KBM-7 (cell line): ENCODE data around the gene GPAT3.
"Not testable (repeated sequence)": the region's sequence is repeated elsewhere in the genome, so short reads cannot be mapped to it uniquely, and the experiment has no call there.

Experiments used
- DNase-seq: peaks from one replicate; pipeline ENCODE4 v3.0.0-alpha.2; 2015
- in situ Hi-C: fragments of 300-500 bp; cut with MboI; formaldehyde crosslinking; loops from 2 replicates; pipeline ENCODE4 v1.14.3; 2020; ENCODE audit warnings: low sequenced_read_pairs, low pct_unique_long_range_greater_than_20kb, mixed read lengths

GPAT3 gene

GRCh38 chr4:83535520-83536361 is at the start of gene GPAT3:
TSS of gene GPAT3 (plus strand) at chr4:83536108. CDS start at chr4:83536623, 515 bp downstream.
- DNase-seq, result peak; percentile 82
- in situ Hi-C loops, result no loop called here

- in situ Hi-C loops, result no loop called here
Observed at GRCh38 chr4:83486457-83487129, 49.3 kb upstream of the GPAT3 start.

GRCh38 chr4:83489711-83490326 is 46.1 kb upstream of the GPAT3 start:
- DNase-seq, result no peak

More at GRCh38 chr4:83486457-83487129, 49.3 kb upstream of the GPAT3 start:
- no peak for DNase-seq

GRCh38 chr4:83490876-83491450 is 44.9 kb upstream of the GPAT3 start:
- in situ Hi-C loops, result no loop called here
- peak; percentile 45 for DNase-seq

More at GRCh38 chr4:83489711-83490326, 46.1 kb upstream of the GPAT3 start:
- in situ Hi-C loops, result no loop called here

- in situ Hi-C loops, DNase-seq: not testable (repeated sequence)
Observed at GRCh38 chr4:83496085-83496917, 39.6 kb upstream of the GPAT3 start.

- in situ Hi-C loops, result no loop called here
- no peak for DNase-seq
Observed at GRCh38 chr4:83498187-83498586, 37.7 kb upstream of the GPAT3 start.

GRCh38 chr4:83501671-83502070 is 34.2 kb upstream of the GPAT3 start:
- in situ Hi-C loops, result loop anchor here (25.0 kb wide), 1 partner anchor 1011 kb away; no protein-coding TSS in a partner anchor

GRCh38 chr4:83503974-83504373 is 31.9 kb upstream of the GPAT3 start:
- in situ Hi-C loops, result loop anchor here (25.0 kb wide), 1 partner anchor 1008 kb away; no protein-coding TSS in a partner anchor
- DNase-seq, result no peak

More at GRCh38 chr4:83501671-83502070, 34.2 kb upstream of the GPAT3 start:
- DNase-seq, result not testable (repeated sequence)

- in situ Hi-C loops, result loop anchor here (25.0 kb wide), 1 partner anchor 1008 kb away; no protein-coding TSS in a partner anchor
- no peak for DNase-seq
Observed at GRCh38 chr4:83504503-83504902, 31.4 kb upstream of the GPAT3 start.

- in situ Hi-C loops, result loop anchor here (25.0 kb wide), 1 partner anchor 1007 kb away; no protein-coding TSS in a partner anchor
- DNase-seq, result no peak
Observed at GRCh38 chr4:83504996-83505395, 30.9 kb upstream of the GPAT3 start.

- in situ Hi-C loops, result loop anchor here (25.0 kb wide), 1 partner anchor 1003 kb away; no protein-coding TSS in a partner anchor
- peak; percentile 79 for DNase-seq
Observed at GRCh38 chr4:83509156-83509585, 26.7 kb upstream of the GPAT3 start.

GRCh38 chr4:83510442-83510841 is 25.5 kb upstream of the GPAT3 start:
- in situ Hi-C loops, result loop anchor here (10.0 to 25.0 kb wide), 2 partner anchors 124 to 1002 kb away; no protein-coding TSS in a partner anchor
- no peak for DNase-seq

GRCh38 chr4:83516042-83516772 is 19.7 kb upstream of the GPAT3 start:
- no peak for DNase-seq
- in situ Hi-C loops, result loop anchor here (10.0 to 25.0 kb wide), 2 partner anchors 119 to 996 kb away; no protein-coding TSS in a partner anchor

- no peak for DNase-seq
- in situ Hi-C loops, result loop anchor here (25.0 kb wide), 1 partner anchor 990 kb away; no protein-coding TSS in a partner anchor
Observed at GRCh38 chr4:83522239-83522638, 13.7 kb upstream of the GPAT3 start.

- DNase-seq, result no peak
- in situ Hi-C loops, result no loop called here
Observed at GRCh38 chr4:83527671-83528070, 8.2 kb upstream of the GPAT3 start.

GRCh38 chr4:83536362-83537272 is 709 bp downstream of the GPAT3 start:
- in situ Hi-C loops, result no loop called here
- peak; percentile 39 for DNase-seq
